Kidney (tissue), 14 donors: ENCODE measurements around the gene CRTC1. TPM values are rescaled to one million over a fixed set of nuclear protein-coding genes. Genes with fewer than 3 reads are reported as not detected.

Source experiments
- DNase-seq, 5 donors: peaks; one replicate each; pipeline ENCODE4 v3.0.0-alpha.2; 2013 to 2020
- FAIRE-seq: peaks from 2 replicates; lab custom pipeline; 2012; peaks lifted over from hg19 to GRCh38; lab: Jason Lieb, UNC
- H3K27ac ChIP-seq, 2 donors: one replicate each; pipeline ENCODE4 v1.7.0; 2013; ENCODE audit warnings: low read depth in 2 of 2, low read length in 2 of 2, inconsistent platforms in 1 of 2
- H3K27me3 ChIP-seq: one replicate; pipeline ENCODE4 v1.7.1; 2013; ENCODE audit warnings: low read length, inconsistent platforms; ENCODE audit not compliant: control insufficient read depth, insufficient read depth
- H3K36me3 ChIP-seq, 3 donors: one replicate each; pipeline versions ENCODE4 v1.7.0 to v1.7.1; 2013; ENCODE audit warnings: low read length in 3 of 3, control low read depth in 1 of 3, inconsistent platforms in 1 of 3; ENCODE audit not compliant: insufficient read depth in 3 of 3, control insufficient read depth in 2 of 3
- H3K4me1 ChIP-seq, 3 donors: one replicate each; pipeline versions ENCODE4 v1.7.0 to v1.7.1; 2013; ENCODE audit warnings: low read length in 3 of 3, inconsistent platforms in 1 of 3, low read depth in 1 of 3; ENCODE audit not compliant: control insufficient read depth in 2 of 3, insufficient read depth in 2 of 3
- H3K4me3 ChIP-seq, 3 donors: one replicate each; pipeline versions ENCODE4 v1.7.0 to v1.8.1; 2013; ENCODE audit warnings: low read length in 3 of 3, control low read depth in 1 of 3, inconsistent platforms in 1 of 3
- H3K9ac ChIP-seq, 3 donors: one replicate each; pipeline versions ENCODE4 v1.7.0 to v1.7.1; 2013; ENCODE audit warnings: low read length in 3 of 3, control low read depth in 1 of 3, inconsistent platforms in 1 of 3
- H3K9me3 ChIP-seq, 3 donors: one replicate each; pipeline versions ENCODE4 v1.7.0 to v1.7.1; 2013; ENCODE audit warnings: low read length in 3 of 3, control low read depth in 1 of 3, inconsistent platforms in 1 of 3; ENCODE audit not compliant: control insufficient read depth in 2 of 3, insufficient read depth in 1 of 3
- intact Hi-C: fragments of 100-400 bp; cut with DNase I; formaldehyde crosslinking; loops from one replicate; pipeline ENCODE4 v1.11.1; 2022
- polyA plus RNA-seq: library from polyadenylated mRNA; stranded (reverse); fragments of 350-450 nt; fragmentation: Illumina TruSeq; extraction: RNeasy Lipid Tissue Mini Kit (QIAGEN cat#74804); gene quantifications from one replicate; pipeline ENCODE4 v1.2.3, GENCODE V29; 2014; ENCODE audit warnings: low read depth, low replicate concordance; ENCODE audit not compliant: insufficient read depth
- total RNA-seq: library from RNA; stranded (reverse); fragmentation: NEBNext Ultra II Directional; extraction: Animal tissue kit (Norgen Biotek cat#: 25700); gene quantifications from one replicate; pipeline ENCODE4 v1.2.1, GENCODE V29; 2021
- TF ChIP-seq, protein P1 (sequence below): IDR thresholded peaks from 3 replicates; pipeline ENCODE4 v1.5.1; 2012; ENCODE audit warnings: mild to moderate bottlenecking, moderate library complexity, borderline replicate concordance; ENCODE audit not compliant: insufficient read depth; ENCODE audit errors: extremely low read depth
- donor health status: control.
- donor health status: control.
- donor health status: control.
- donor health status: control.
- donor health status: control.
- donor health status: DM: yes; HTN: yes; CAD: no.
- donor health status: Normal renal cell carcinoma (clear cell type).

The CRTC1 gene
- total and polyA plus RNA-seq, 2 donors from 2014 or later: 10.9 to 26.8 TPM

DNA sequence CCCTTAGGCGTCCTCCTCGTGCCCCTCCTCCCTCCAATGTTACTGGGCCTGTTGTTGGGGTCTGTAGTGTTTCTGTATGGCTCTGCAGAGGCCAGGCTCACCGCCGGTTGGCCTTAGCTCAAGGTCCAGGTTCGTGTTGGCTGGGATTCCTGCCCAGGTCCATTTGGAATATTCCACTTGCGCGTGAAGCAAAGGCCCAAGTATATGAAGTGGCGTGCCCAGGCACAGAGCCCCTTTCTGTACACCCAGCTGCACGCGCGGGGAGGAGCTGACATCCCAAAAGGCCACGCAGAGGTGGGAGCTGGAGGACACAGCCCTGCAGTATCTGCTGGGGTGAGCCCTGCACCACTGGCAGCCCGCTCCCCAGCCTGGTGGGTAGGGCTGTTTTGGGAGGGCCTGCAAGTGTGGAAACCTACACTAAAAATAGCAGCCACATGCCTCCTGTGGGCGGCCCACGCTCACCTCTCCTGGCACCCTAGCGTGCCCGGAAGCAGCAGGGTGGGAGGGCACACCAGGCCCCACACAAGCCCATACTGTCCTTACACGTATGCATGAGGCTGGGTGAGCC is 30.2 kb downstream of the CRTC1 start:
- intact Hi-C loops: no loop called here
- Histone ChIP-seq H3K4me3 (no peak overlapping the region), H3K9ac (no peak overlapping the region), H3K9me3 (no peaks in the 10 kb centered on the region), H3K27me3 (no peaks in the 10 kb centered on the region), H3K27ac (no peak overlapping the region), H3K36me3 (no peaks in the 10 kb centered on the region), H3K4me1 (peaks cover 0 to 13% (median 5%) of the 10 kb centered on the region in 3 donors)
- DNase-seq: no peak
- no peak for FAIRE-seq
- TF ChIP-seq, protein P1, sequence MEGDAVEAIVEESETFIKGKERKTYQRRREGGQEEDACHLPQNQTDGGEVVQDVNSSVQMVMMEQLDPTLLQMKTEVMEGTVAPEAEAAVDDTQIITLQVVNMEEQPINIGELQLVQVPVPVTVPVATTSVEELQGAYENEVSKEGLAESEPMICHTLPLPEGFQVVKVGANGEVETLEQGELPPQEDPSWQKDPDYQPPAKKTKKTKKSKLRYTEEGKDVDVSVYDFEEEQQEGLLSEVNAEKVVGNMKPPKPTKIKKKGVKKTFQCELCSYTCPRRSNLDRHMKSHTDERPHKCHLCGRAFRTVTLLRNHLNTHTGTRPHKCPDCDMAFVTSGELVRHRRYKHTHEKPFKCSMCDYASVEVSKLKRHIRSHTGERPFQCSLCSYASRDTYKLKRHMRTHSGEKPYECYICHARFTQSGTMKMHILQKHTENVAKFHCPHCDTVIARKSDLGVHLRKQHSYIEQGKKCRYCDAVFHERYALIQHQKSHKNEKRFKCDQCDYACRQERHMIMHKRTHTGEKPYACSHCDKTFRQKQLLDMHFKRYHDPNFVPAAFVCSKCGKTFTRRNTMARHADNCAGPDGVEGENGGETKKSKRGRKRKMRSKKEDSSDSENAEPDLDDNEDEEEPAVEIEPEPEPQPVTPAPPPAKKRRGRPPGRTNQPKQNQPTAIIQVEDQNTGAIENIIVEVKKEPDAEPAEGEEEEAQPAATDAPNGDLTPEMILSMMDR: no peak

- TF ChIP-seq, protein P1: no peak
- Histone ChIP-seq H3K36me3 (no peaks in the 10 kb centered on the region), H3K9ac (no peak overlapping the region), H3K4me1 (peaks cover 0 to 5% (median 3%) of the 10 kb centered on the region in 3 donors), H3K4me3 (no peak overlapping the region), H3K9me3 (no peaks in the 10 kb centered on the region), H3K27me3 (no peaks in the 10 kb centered on the region), H3K27ac (no peak overlapping the region)
- no peak for DNase-seq
- no peak for FAIRE-seq
- intact Hi-C loops: no loop called here
These were observed 31.9 kb downstream of the CRTC1 start for GRCh38 chr19:18715416-18715815.

DNA sequence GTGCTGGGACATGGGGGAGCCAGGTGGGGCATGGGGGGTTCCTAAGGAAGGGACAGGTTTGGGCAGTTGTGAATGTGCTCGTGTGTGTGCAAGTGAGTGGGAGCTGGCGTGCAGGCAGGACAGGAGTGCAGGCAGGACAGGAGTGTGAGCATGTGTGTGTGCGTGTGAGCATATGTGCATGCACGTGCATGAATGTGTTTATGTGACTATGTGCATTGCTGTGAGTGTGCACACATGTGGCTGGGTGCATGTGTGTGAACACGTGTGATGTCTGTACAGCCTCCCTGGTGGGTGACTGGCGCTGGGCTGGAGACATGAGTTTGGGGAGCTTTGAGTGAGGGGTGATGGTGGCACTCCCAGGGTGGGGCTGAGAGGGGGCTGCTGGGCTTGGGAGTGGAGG is 33.4 kb downstream of the CRTC1 start:
- FAIRE-seq (no peak), DNase-seq (no peak)
- Histone ChIP-seq H3K36me3 (no peaks in the 10 kb centered on the region), H3K4me3 (no peak overlapping the region), H3K27me3 (no peaks in the 10 kb centered on the region), H3K4me1 (no peaks in the 10 kb centered on the region), H3K9me3 (no peaks in the 10 kb centered on the region), H3K27ac (no peak overlapping the region), H3K9ac (no peak overlapping the region)
- intact Hi-C loops: no loop called here
- TF ChIP-seq, protein P1: no peak

GRCh38 chr19:18717601-18718000 is 34.1 kb downstream of the CRTC1 start:
- Histone ChIP-seq H3K4me3 (no peak overlapping the region), H3K27me3 (no peaks in the 10 kb centered on the region), H3K36me3 (no peaks in the 10 kb centered on the region), H3K27ac (no peak overlapping the region), H3K9me3 (no peaks in the 10 kb centered on the region), H3K9ac (no peak overlapping the region), H3K4me1 (no peaks in the 10 kb centered on the region)
- intact Hi-C loops: no loop called here
- TF ChIP-seq, protein P1: no peak
- DNase-seq (peak in 1 of 5 donors; percentile 68), FAIRE-seq (no peak)
